HepG2 (cell line): Measurements from ENCODE around the gene TRIM31.

ENCODE experiments used
- ASH2L ChIP-seq: fragments of 300-600, 200-600 bp; sonication (generic); IDR thresholded peaks from 2 replicates; pipeline ENCODE4 v1.7.0; 2017; ENCODE audit warnings: low read depth, mild to moderate bottlenecking, moderate library complexity, mixed read lengths, low read length; ENCODE audit not compliant: insufficient read length
- CHD2 ChIP-seq: IDR thresholded peaks from 2 replicates; pipeline ENCODE4 v1.6.1; 2011; ENCODE audit warnings: low read depth, low read length, improper control_type of control experiment
- FOXK2 ChIP-seq: fragments of 450-650 bp; IDR thresholded peaks from 2 replicates; pipeline ENCODE4 v1.6.1; 2016
- SUZ12 ChIP-seq: fragments of 150-350 bp; IDR thresholded peaks from 2 replicates; pipeline ENCODE4 v1.6.1; 2014; ENCODE audit warnings: low read depth, low read length
- TF ChIP-seq, protein P1 (sequence below): sonication (generic); formaldehyde crosslinking; IDR thresholded peaks from 2 replicates; pipeline ENCODE4 v1.8.0; 2022; ENCODE audit warnings: mild to moderate bottlenecking, missing genetic modification reagents, moderate library complexity
- TF ChIP-seq, protein P2 (sequence below): sonication (generic); formaldehyde crosslinking; IDR thresholded peaks from 2 replicates; pipeline ENCODE4 v1.5.0; 2020; ENCODE audit warnings: mild to moderate bottlenecking, missing genetic modification reagents, moderate library complexity

DNA sequence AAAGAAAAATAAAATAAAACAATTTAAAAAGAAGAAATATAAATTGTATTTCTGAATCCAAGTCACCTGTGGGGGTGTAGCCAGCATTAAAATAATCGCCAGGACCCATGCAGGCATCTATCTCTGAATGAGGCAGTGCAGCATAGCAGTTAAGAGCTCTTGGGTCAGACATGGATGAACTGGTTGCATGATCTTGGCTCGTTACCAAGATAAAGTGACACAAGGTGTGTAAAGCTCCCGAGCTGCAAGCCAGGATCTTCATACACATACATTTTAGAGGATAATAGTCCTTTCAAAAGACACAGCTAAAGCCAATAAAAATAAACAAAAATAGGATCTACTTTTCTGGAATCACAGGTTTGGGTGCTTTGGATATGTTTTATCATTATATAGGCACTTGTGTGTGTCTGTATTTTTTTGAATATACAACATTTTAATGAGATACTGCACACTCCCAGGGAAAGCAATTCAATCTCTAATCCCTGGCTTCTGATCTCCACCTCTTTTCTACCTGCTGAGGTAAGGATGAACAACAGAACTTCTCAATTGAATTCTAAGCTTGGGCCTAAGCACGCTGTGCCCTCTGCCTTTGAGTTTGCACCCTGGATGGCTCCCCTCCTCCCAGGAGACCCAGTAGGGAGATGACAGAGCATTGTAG lies 39.3 kb upstream of the TRIM31 start:
- TF ChIP-seq FOXK2 (no peak), ASH2L (no peak), SUZ12 (no peak), CHD2 (no peak)
- TF ChIP-seq, protein P1, sequence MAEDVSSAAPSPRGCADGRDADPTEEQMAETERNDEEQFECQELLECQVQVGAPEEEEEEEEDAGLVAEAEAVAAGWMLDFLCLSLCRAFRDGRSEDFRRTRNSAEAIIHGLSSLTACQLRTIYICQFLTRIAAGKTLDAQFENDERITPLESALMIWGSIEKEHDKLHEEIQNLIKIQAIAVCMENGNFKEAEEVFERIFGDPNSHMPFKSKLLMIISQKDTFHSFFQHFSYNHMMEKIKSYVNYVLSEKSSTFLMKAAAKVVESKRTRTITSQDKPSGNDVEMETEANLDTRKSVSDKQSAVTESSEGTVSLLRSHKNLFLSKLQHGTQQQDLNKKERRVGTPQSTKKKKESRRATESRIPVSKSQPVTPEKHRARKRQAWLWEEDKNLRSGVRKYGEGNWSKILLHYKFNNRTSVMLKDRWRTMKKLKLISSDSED, result no peak
- TF ChIP-seq, protein P2, sequence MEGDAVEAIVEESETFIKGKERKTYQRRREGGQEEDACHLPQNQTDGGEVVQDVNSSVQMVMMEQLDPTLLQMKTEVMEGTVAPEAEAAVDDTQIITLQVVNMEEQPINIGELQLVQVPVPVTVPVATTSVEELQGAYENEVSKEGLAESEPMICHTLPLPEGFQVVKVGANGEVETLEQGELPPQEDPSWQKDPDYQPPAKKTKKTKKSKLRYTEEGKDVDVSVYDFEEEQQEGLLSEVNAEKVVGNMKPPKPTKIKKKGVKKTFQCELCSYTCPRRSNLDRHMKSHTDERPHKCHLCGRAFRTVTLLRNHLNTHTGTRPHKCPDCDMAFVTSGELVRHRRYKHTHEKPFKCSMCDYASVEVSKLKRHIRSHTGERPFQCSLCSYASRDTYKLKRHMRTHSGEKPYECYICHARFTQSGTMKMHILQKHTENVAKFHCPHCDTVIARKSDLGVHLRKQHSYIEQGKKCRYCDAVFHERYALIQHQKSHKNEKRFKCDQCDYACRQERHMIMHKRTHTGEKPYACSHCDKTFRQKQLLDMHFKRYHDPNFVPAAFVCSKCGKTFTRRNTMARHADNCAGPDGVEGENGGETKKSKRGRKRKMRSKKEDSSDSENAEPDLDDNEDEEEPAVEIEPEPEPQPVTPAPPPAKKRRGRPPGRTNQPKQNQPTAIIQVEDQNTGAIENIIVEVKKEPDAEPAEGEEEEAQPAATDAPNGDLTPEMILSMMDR (CRISPR knock-in tag), result no peak
